ENCODE data around the gene RAB18. TPM values are rescaled to one million over a fixed set of nuclear protein-coding genes. Genes with fewer than 3 reads are reported as not detected.
A peak's percentile ranks its signal among the peaks of the same experiment; 100 is the strongest.

RAB18 gene
- total RNA-seq, 1 donor from 2014 or later: 112 TPM

- Mint-ChIP-seq H3K27ac (ENCODE audit: unreplicated experiment) (no peak overlapping the region), H3K9me3 (ENCODE audit: unreplicated experiment) (no peaks in the 10 kb centered on the region), H3K36me3 (ENCODE audit: low read depth, unreplicated experiment) (no peaks in the 10 kb centered on the region), H3K27me3 (ENCODE audit: unreplicated experiment) (no peaks in the 10 kb centered on the region), H3K4me1 (ENCODE audit: unreplicated experiment) (peaks cover 14% of the 10 kb centered on the region), H3K4me3 (ENCODE audit: unreplicated experiment) (no peak overlapping the region)
- no peak for TF ChIP-seq CTCF (IDR thresholded peaks at IDR 0.05; ENCODE audit: unreplicated experiment)
- DNase-seq (ENCODE audit: low spot score): no peak
These were observed 23.7 kb downstream of the RAB18 start for GRCh38 chr10:27527666-27528295.

- Mint-ChIP-seq H3K9me3 (ENCODE audit: unreplicated experiment) (no peaks in the 10 kb centered on the region), H3K4me3 (ENCODE audit: unreplicated experiment) (no peak overlapping the region), H3K4me1 (ENCODE audit: unreplicated experiment) (peaks cover 14% of the 10 kb centered on the region), H3K27me3 (ENCODE audit: unreplicated experiment) (no peaks in the 10 kb centered on the region), H3K36me3 (ENCODE audit: low read depth, unreplicated experiment) (peaks cover 3% of the 10 kb centered on the region), H3K27ac (ENCODE audit: unreplicated experiment) (peak overlapping the region; percentile 12)
- no peak for DNase-seq (ENCODE audit: low spot score)
- no peak for TF ChIP-seq CTCF (IDR thresholded peaks at IDR 0.05; ENCODE audit: unreplicated experiment)
These were observed 25.1 kb downstream of the RAB18 start for GRCh38 chr10:27529010-27529783.

GRCh38 chr10:27530477-27530876, 26.4 kb downstream of the RAB18 start:
- TF ChIP-seq CTCF (IDR thresholded peaks at IDR 0.05; ENCODE audit: unreplicated experiment): no peak
- Mint-ChIP-seq H3K27me3 (ENCODE audit: unreplicated experiment) (no peaks in the 10 kb centered on the region), H3K4me1 (ENCODE audit: unreplicated experiment) (peaks cover 14% of the 10 kb centered on the region), H3K9me3 (ENCODE audit: unreplicated experiment) (no peaks in the 10 kb centered on the region), H3K36me3 (ENCODE audit: low read depth, unreplicated experiment) (peaks cover 3% of the 10 kb centered on the region), H3K27ac (ENCODE audit: unreplicated experiment) (no peak overlapping the region), H3K4me3 (ENCODE audit: unreplicated experiment) (no peak overlapping the region)
- no peak for DNase-seq (ENCODE audit: low spot score)

- no peak for TF ChIP-seq CTCF (IDR thresholded peaks at IDR 0.05; ENCODE audit: unreplicated experiment)
- Mint-ChIP-seq H3K36me3 (ENCODE audit: low read depth, unreplicated experiment) (peaks cover 3% of the 10 kb centered on the region), H3K9me3 (ENCODE audit: unreplicated experiment) (no peaks in the 10 kb centered on the region), H3K4me1 (ENCODE audit: unreplicated experiment) (peaks cover 14% of the 10 kb centered on the region), H3K27ac (ENCODE audit: unreplicated experiment) (peak overlapping the region; percentile 30), H3K27me3 (ENCODE audit: unreplicated experiment) (no peaks in the 10 kb centered on the region), H3K4me3 (ENCODE audit: unreplicated experiment) (no peak overlapping the region)
- DNase-seq (ENCODE audit: low spot score): no peak
These were observed 27.3 kb downstream of the RAB18 start for GRCh38 chr10:27531336-27531847.

Measured in endothelial cell (in vitro differentiated cells).